GM10266 (cell line): ENCODE measurements around the gene ZSCAN12.
"Not testable (repeated sequence)": the region's sequence is repeated elsewhere in the genome, so short reads cannot be mapped to it uniquely, and the experiment has no call there.

Experiments used
- DNase-seq: peaks from one replicate; pipeline ENCODE4 v3.0.0; 2012; ENCODE audit errors: extremely low spot score
- CTCF ChIP-seq: IDR thresholded peaks from 2 replicates; pipeline ENCODE4 v1.5.1; 2012; ENCODE audit warnings: mild to moderate bottlenecking, low read depth; ENCODE audit not compliant: control insufficient read depth, insufficient read depth; ENCODE audit errors: missing control alignments

Gene ZSCAN12

GRCh38 chr6:28360961-28361360 lies 38.6 kb downstream of the ZSCAN12 start:
- no peak for TF ChIP-seq CTCF
- no peak for DNase-seq

GRCh38 chr6:28359562-28359961 lies 40.0 kb downstream of the ZSCAN12 start:
- not testable (repeated sequence) for DNase-seq

GRCh38 chr6:28357036-28357435 lies 42.5 kb downstream of the ZSCAN12 start:
- TF ChIP-seq CTCF: no peak
- no peak for DNase-seq

- no peak for TF ChIP-seq CTCF
Observed at GRCh38 chr6:28356666-28357020, 42.9 kb downstream of the ZSCAN12 start.

GRCh38 chr6:28355743-28356665 lies 43.5 kb downstream of the ZSCAN12 start:
- TF ChIP-seq CTCF: peak; percentile 84

More at GRCh38 chr6:28356666-28357020, 42.9 kb downstream of the ZSCAN12 start:
- DNase-seq: no peak

GRCh38 chr6:28354688-28355554 lies 44.6 kb downstream of the ZSCAN12 start:
- no peak for DNase-seq
- TF ChIP-seq CTCF: no peak

More at GRCh38 chr6:28355743-28356665, 43.5 kb downstream of the ZSCAN12 start:
- peak; percentile 70 for DNase-seq

GRCh38 chr6:28353981-28354676 lies 45.4 kb downstream of the ZSCAN12 start:
- no peak for TF ChIP-seq CTCF
- no peak for DNase-seq
